Activated T-helper 17 cell treated with anti-CD3 and anti-CD28 coated beads, Interleukin-2, amount 50 U/mL, for 72 hours (primary cell): ENCODE results near the gene SIRT4. TPM values are rescaled to one million over a fixed set of nuclear protein-coding genes. Genes with fewer than 3 reads are reported as not detected.

ENCODE experiments used
- ATAC-seq: fragments of 150-1000 bp; cut with Tn5 transposase; replicated peaks from 2 replicates; pipeline ENCODE4 v1.10.0; 2021; ENCODE audit warnings: mild to moderate bottlenecking, moderate library complexity
- H3K27ac Mint-ChIP-seq: one replicate; pipeline ENCODE4 v1.8.0; 2022; ENCODE audit warnings: mixed read lengths
- H3K27me3 Mint-ChIP-seq: one replicate; pipeline ENCODE4 v1.8.0; 2022; ENCODE audit warnings: mixed read lengths
- H3K36me3 Mint-ChIP-seq: one replicate; pipeline ENCODE4 v1.8.0; 2022; ENCODE audit warnings: low read depth, mild to moderate bottlenecking, mixed read lengths
- H3K4me1 Mint-ChIP-seq: one replicate; pipeline ENCODE4 v1.8.0; 2022; ENCODE audit warnings: mixed read lengths
- H3K4me3 Mint-ChIP-seq: one replicate; pipeline ENCODE4 v1.8.0; 2022; ENCODE audit warnings: mild to moderate bottlenecking, mixed read lengths
- H3K9me3 Mint-ChIP-seq: one replicate; pipeline ENCODE4 v1.8.0; 2022; ENCODE audit warnings: mixed read lengths
- total RNA-seq, 2 donors: library from RNA; stranded (reverse); gene quantifications; one replicate each; pipeline ENCODE4 v1.2.3, GENCODE V29; 2022

SIRT4 gene
- total RNA-seq, 2 donors from 2014 or later, result 3.1 to 4.1 TPM

GRCh38 chr12:120264904-120265472 is 37.1 kb upstream of the SIRT4 start:
- ATAC-seq, result no peak
- Mint-ChIP-seq H3K4me3 (peak overlapping the region; percentile 95), H3K27me3 (no peaks in the 10 kb centered on the region), H3K36me3 (peaks cover 25% of the 10 kb centered on the region), H3K27ac (peak overlapping the region; percentile 95), H3K9me3 (no peaks in the 10 kb centered on the region), H3K4me1 (peaks cover 24% of the 10 kb centered on the region)

DNA sequence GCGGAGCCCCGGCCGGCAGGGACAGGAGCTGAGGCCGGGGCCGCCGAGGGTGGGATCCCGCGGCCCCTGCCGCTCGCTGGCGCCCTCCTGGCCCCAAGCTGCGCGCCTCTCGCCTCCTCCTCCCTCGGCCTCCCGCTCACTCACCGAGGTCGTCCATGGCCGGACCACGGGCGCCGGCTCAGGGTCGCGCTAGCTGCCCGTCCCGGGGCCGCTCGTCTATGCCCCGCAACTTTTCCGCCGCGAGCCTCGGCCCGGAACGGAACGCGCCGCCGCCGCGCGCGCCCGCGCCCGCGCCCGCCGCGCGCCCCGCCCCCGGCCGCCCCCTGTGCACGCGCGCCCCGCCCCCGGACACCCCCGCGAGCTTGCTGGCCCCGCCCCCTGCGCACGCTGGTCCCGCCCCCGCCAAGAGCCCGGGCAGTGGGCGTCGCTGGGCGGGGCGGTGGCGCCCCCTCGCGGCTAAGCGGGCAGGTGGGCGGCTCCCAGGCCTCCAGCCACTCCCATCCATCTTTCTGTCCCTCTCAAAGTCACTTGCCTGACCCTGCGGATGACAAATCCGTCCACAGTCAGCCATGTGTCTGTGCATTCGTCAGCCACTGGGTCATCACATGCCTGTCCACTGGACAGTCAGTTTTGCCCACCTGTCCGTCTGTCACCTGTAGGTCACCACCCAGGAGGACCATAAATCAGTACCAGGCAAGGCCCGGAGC is 36.5 kb upstream of the SIRT4 start, which contains the start of gene PXN:
Gene PXN, minus strand, starts transcription at position 258 of the 707 bp plus-strand sequence. Its CDS starts 101 bp downstream, at position 157.
- Mint-ChIP-seq H3K4me1 (peaks cover 19% of the 10 kb centered on the region), H3K36me3 (peaks cover 19% of the 10 kb centered on the region), H3K4me3 (peak within 1 kb of the TSS; percentile 95), H3K27me3 (no peaks in the 10 kb centered on the region), H3K9me3 (no peaks in the 10 kb centered on the region), H3K27ac (peak within 1 kb of the TSS; percentile 95)
- peak; percentile 84 for ATAC-seq

GRCh38 chr12:120266180-120266870 is 35.8 kb upstream of the SIRT4 start:
- peaks cover 18% of the 10 kb centered on the region for H3K4me1 Mint-ChIP-seq

DNA sequence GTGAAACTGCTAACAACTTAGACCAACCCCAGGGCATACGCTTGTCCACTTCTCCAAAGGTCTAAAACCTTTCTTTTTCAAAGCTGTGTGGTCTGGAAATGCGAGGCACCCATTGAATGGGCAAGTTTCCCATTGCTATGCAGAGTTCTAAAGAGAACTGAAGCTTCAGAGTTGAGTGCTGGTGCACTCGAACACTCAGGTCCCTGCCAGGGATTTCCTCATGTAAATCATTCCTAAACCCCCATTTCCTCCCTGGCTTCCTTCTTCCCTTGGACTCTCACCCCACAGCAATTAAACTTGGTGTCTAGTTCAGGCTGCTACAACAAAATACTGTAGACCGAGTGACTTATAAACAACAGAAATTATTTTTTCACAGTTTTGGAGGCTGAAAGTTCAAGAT is 34.4 kb upstream of the SIRT4 start:
- ATAC-seq, result no peak
- no peak overlapping the region for H3K27ac Mint-ChIP-seq
- peaks cover 12% of the 10 kb centered on the region for H3K4me1 Mint-ChIP-seq
- H3K4me3 Mint-ChIP-seq, result no peak overlapping the region
- H3K9me3 Mint-ChIP-seq, result no peaks in the 10 kb centered on the region
- H3K36me3 Mint-ChIP-seq, result peaks cover 14% of the 10 kb centered on the region
- H3K27me3 Mint-ChIP-seq, result no peaks in the 10 kb centered on the region

More at GRCh38 chr12:120266180-120266870, 35.8 kb upstream of the SIRT4 start:
- Mint-ChIP-seq H3K36me3 (peaks cover 19% of the 10 kb centered on the region), H3K4me3 (peak overlapping the region; percentile 76), H3K27ac (peak overlapping the region; percentile 59), H3K27me3 (no peaks in the 10 kb centered on the region), H3K9me3 (no peaks in the 10 kb centered on the region)
- no peak for ATAC-seq

- Mint-ChIP-seq H3K9me3 (no peaks in the 10 kb centered on the region), H3K27me3 (no peaks in the 10 kb centered on the region), H3K4me1 (no peaks in the 10 kb centered on the region), H3K36me3 (no peaks in the 10 kb centered on the region), H3K27ac (no peak overlapping the region), H3K4me3 (no peak overlapping the region)
- no peak for ATAC-seq
Observed at GRCh38 chr12:120276734-120277133, 25.4 kb upstream of the SIRT4 start.

GRCh38 chr12:120278137-120279069 is 23.7 kb upstream of the SIRT4 start:
- H3K4me1 Mint-ChIP-seq, result no peaks in the 10 kb centered on the region
- no peaks in the 10 kb centered on the region for H3K36me3 Mint-ChIP-seq
- no peaks in the 10 kb centered on the region for H3K9me3 Mint-ChIP-seq
- H3K4me3 Mint-ChIP-seq, result no peak overlapping the region
- no peak for ATAC-seq
- H3K27me3 Mint-ChIP-seq, result no peaks in the 10 kb centered on the region
- no peak overlapping the region for H3K27ac Mint-ChIP-seq

GRCh38 chr12:120283318-120283717 is 18.8 kb upstream of the SIRT4 start:
- no peaks in the 10 kb centered on the region for H3K9me3 Mint-ChIP-seq
- H3K36me3 Mint-ChIP-seq, result no peaks in the 10 kb centered on the region
- no peak overlapping the region for H3K4me3 Mint-ChIP-seq
- ATAC-seq, result no peak
- H3K27me3 Mint-ChIP-seq, result no peaks in the 10 kb centered on the region
- H3K27ac Mint-ChIP-seq, result peak overlapping the region; percentile 15
- no peaks in the 10 kb centered on the region for H3K4me1 Mint-ChIP-seq

GRCh38 chr12:120284381-120284780 is 17.7 kb upstream of the SIRT4 start:
- no peak for ATAC-seq

DNA sequence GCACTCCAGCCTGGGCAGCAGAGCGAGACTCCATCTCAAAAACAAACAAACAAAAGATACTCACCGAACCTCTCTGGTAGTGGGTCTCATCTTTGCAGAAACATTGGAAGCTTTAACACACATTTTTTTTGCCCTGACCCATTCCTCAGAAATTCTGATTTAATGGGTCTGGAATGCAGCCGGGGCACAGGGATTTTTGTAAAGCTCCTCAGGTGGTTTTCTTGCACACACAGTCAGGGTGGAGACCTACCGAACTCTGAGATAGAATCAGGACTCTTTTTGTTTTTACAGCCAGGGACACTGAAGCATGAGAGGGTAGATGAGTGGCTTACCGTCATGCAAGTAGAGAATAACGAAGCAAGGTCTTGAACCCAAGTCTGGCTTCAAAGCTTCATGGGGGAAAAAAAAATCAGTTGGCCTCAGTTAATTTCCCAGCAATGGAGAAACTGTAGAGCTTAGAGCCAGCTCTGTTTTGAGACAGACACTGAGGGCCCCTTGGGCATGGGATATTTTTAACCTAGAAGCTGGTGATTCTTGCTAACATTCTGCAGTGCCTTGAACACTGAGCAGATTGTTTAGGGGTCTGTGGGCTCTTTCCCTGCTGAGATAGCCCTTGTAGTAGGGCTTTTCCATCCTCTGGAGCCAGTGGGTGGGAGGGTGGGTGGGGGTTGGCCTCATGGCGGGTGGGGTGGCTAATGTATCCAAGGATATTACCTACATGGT is 15.2 kb upstream of the SIRT4 start:
- no peaks in the 10 kb centered on the region for H3K27me3 Mint-ChIP-seq
- no peak overlapping the region for H3K27ac Mint-ChIP-seq
- no peak for ATAC-seq
- no peak overlapping the region for H3K4me3 Mint-ChIP-seq
- H3K9me3 Mint-ChIP-seq, result no peaks in the 10 kb centered on the region
- H3K4me1 Mint-ChIP-seq, result no peaks in the 10 kb centered on the region
- no peaks in the 10 kb centered on the region for H3K36me3 Mint-ChIP-seq

More at GRCh38 chr12:120284381-120284780, 17.7 kb upstream of the SIRT4 start:
- no peaks in the 10 kb centered on the region for H3K4me1 Mint-ChIP-seq
- no peaks in the 10 kb centered on the region for H3K9me3 Mint-ChIP-seq
- no peak overlapping the region for H3K27ac Mint-ChIP-seq
- H3K4me3 Mint-ChIP-seq, result no peak overlapping the region
- H3K27me3 Mint-ChIP-seq, result no peaks in the 10 kb centered on the region
- H3K36me3 Mint-ChIP-seq, result no peaks in the 10 kb centered on the region

DNA sequence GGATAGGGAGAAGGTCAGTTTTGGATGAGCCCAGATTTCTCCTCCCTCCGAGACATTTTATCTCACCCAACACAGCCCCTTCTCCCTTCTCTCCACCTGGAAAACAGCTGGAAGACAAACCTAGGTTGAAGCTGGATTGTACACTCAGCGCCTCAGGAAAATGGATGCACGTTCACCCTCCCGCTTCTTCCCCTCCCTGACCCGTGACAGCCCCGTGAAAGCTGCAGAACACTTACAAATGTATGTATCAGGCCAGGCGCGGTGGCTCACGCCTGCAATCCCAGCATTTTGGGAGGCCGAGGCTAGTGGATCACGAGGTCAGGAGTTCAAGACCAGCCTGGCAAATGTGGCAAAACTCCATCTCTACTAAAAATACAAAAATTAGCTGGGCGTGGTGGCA is 14.6 kb upstream of the SIRT4 start:
- H3K9me3 Mint-ChIP-seq, result no peaks in the 10 kb centered on the region
- H3K27me3 Mint-ChIP-seq, result no peaks in the 10 kb centered on the region
- no peak overlapping the region for H3K4me3 Mint-ChIP-seq
- H3K27ac Mint-ChIP-seq, result no peak overlapping the region
- no peaks in the 10 kb centered on the region for H3K36me3 Mint-ChIP-seq
- H3K4me1 Mint-ChIP-seq, result no peaks in the 10 kb centered on the region
- ATAC-seq, result no peak

- no peak for ATAC-seq
- Mint-ChIP-seq H3K36me3 (no peaks in the 10 kb centered on the region), H3K4me3 (no peak overlapping the region), H3K27ac (no peak overlapping the region), H3K27me3 (no peaks in the 10 kb centered on the region), H3K4me1 (no peaks in the 10 kb centered on the region), H3K9me3 (no peaks in the 10 kb centered on the region)
Observed at GRCh38 chr12:120290609-120291305, 11.4 kb upstream of the SIRT4 start.

DNA sequence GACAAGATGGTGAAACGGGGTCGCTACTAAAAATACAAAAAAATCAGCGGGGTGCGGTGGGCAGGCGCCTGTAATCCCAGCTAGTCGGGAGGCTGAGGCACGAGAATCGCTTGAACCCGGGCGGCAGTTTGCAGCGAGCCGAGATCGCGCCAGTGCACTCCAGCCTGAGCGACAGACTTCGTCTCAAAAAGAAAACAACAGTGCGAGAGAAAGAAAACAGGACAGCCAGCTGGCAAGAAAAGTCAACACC is 9.8 kb upstream of the SIRT4 start:
- no peaks in the 10 kb centered on the region for H3K4me1 Mint-ChIP-seq
- no peaks in the 10 kb centered on the region for H3K9me3 Mint-ChIP-seq
- no peak overlapping the region for H3K4me3 Mint-ChIP-seq
- ATAC-seq, result peak; percentile 4
- no peaks in the 10 kb centered on the region for H3K27me3 Mint-ChIP-seq
- no peak overlapping the region for H3K27ac Mint-ChIP-seq
- no peaks in the 10 kb centered on the region for H3K36me3 Mint-ChIP-seq

- H3K36me3 Mint-ChIP-seq, result no peaks in the 10 kb centered on the region
- no peaks in the 10 kb centered on the region for H3K9me3 Mint-ChIP-seq
- H3K4me1 Mint-ChIP-seq, result no peaks in the 10 kb centered on the region
- no peak within 1 kb of the TSS for H3K4me3 Mint-ChIP-seq
- ATAC-seq, result peak; percentile 62
- no peak within 1 kb of the TSS for H3K27ac Mint-ChIP-seq
- H3K27me3 Mint-ChIP-seq, result no peaks in the 10 kb centered on the region
Observed at GRCh38 chr12:120292661-120293531, 9.2 kb upstream of the SIRT4 start, which contains the start of gene RNU4-1. TSS of gene RNU4-1 (minus strand) at chr12:120293237.
